Coronary artery (tissue), 2 donors: ENCODE measurements around the gene PPP2R3B.
A peak's percentile ranks its signal among the peaks of the same experiment; 100 is the strongest.
"Not testable (repeated sequence)": the region's sequence is repeated elsewhere in the genome, so short reads cannot be mapped to it uniquely, and the experiment has no call there.

ENCODE experiments used
- DNase-seq: peaks from one replicate; pipeline ENCODE4 v3.0.0-alpha.2; 2017; ENCODE audit warnings: low spot score
- H3K27ac ChIP-seq, 2 donors: fragments of 200-600 bp; sonication (generic); one replicate each; pipeline ENCODE4 v1.5.1; 2016 to 2019
- H3K4me3 ChIP-seq: fragments of 200-600 bp; sonication (generic); 2 replicates; pipeline ENCODE4 v1.5.1; 2016; ENCODE audit warnings: mild to moderate bottlenecking, moderate library complexity
- CTCF ChIP-seq: fragments of 200-600 bp; sonication (generic); IDR thresholded peaks from one replicate; pipeline ENCODE4 v1.5.1; 2019; ENCODE audit warnings: antibody characterized with exemption

Gene PPP2R3B

GRCh38 chrX:418927-419729 lies 32.4 kb upstream of the PPP2R3B start:
- DNase-seq = no peak
- no peak overlapping the region for H3K27ac ChIP-seq
- TF ChIP-seq CTCF = no peak
- H3K4me3 ChIP-seq = no peak overlapping the region

GRCh38 chrX:415498-415897 lies 28.8 kb upstream of the PPP2R3B start:
- H3K27ac ChIP-seq = not testable (repeated sequence)

GRCh38 chrX:413322-414201 lies 26.9 kb upstream of the PPP2R3B start:
- Histone ChIP-seq H3K27ac (peak overlapping the region; percentile 22 to 68), H3K4me3 (peak overlapping the region; percentile 70)
- DNase-seq = no peak
- TF ChIP-seq CTCF = no peak

More at GRCh38 chrX:415498-415897, 28.8 kb upstream of the PPP2R3B start:
- not testable (repeated sequence) for DNase-seq, H3K4me3 ChIP-seq

GRCh38 chrX:410296-410695 lies 23.6 kb upstream of the PPP2R3B start:
- no peak for TF ChIP-seq CTCF
- Histone ChIP-seq H3K4me3 (no peak overlapping the region), H3K27ac (no peak overlapping the region)
- DNase-seq = no peak

GRCh38 chrX:405149-405548 lies 18.4 kb upstream of the PPP2R3B start:
- Histone ChIP-seq H3K4me3 (no peak overlapping the region), H3K27ac (no peak overlapping the region)
- DNase-seq = no peak
- TF ChIP-seq CTCF = no peak

- TF ChIP-seq CTCF = no peak
- Histone ChIP-seq H3K4me3 (no peak overlapping the region), H3K27ac (no peak overlapping the region)
- no peak for DNase-seq
Observed at GRCh38 chrX:404656-405055, 17.9 kb upstream of the PPP2R3B start.

- no peak for TF ChIP-seq CTCF
- no peak for DNase-seq
- Histone ChIP-seq H3K4me3 (no peak overlapping the region), H3K27ac (no peak overlapping the region)
Observed at GRCh38 chrX:402857-403256, 16.1 kb upstream of the PPP2R3B start.
